OCI-LY1 (cell line): ENCODE data around the gene INPP5K.

ENCODE experiments used
- H2AFZ ChIP-seq: fragments of 200-600 bp; sonication (generic), shearing (Covaris generic); 2 replicates; pipeline ENCODE4 v1.6.0; 2014; ENCODE audit warnings: antibody characterized with exemption, mild to moderate bottlenecking, low read length
- H3F3A ChIP-seq: fragments of 200-600 bp; sonication (generic), shearing (Covaris generic); 2 replicates; pipeline ENCODE4 v1.6.0; 2014; ENCODE audit warnings: mild to moderate bottlenecking, antibody characterized with exemption, low read length, moderate library complexity; ENCODE audit not compliant: insufficient read depth
- H3K27ac ChIP-seq: fragments of 200-600 bp; sonication (generic); 2 replicates; pipeline ENCODE4 v1.5.1; 2014; ENCODE audit warnings: low read length, mixed run types, mild to moderate bottlenecking, low read depth; ENCODE audit not compliant: poor library complexity, severe bottlenecking
- H3K27me3 ChIP-seq: fragments of 200-600 bp; sonication (generic); 2 replicates; pipeline ENCODE4 v1.6.0; 2014; ENCODE audit warnings: antibody characterized with exemption, mild to moderate bottlenecking, low read length, moderate library complexity; ENCODE audit not compliant: insufficient read depth
- H3K36me3 ChIP-seq: fragments of 200-600 bp; sonication (generic); 2 replicates; pipeline ENCODE4 v1.6.1; 2014; ENCODE audit warnings: mild to moderate bottlenecking, antibody characterized with exemption, low read length, moderate library complexity, mixed read lengths; ENCODE audit not compliant: insufficient read depth
- H3K4me1 ChIP-seq: fragments of 200-600 bp; sonication (generic); 2 replicates; pipeline ENCODE4 v1.5.1; 2014; ENCODE audit warnings: mild to moderate bottlenecking, low read length, moderate library complexity; ENCODE audit not compliant: insufficient read depth, severe bottlenecking
- H3K4me2 ChIP-seq: fragments of 200-600 bp; sonication (generic), shearing (Covaris generic); 2 replicates; pipeline ENCODE4 v1.6.1; 2014; ENCODE audit warnings: low read length
- H3K4me3 ChIP-seq: fragments of 200-600 bp; sonication (generic); 2 replicates; pipeline ENCODE4 v1.5.1; 2014; ENCODE audit warnings: low read length, low read depth, mild to moderate bottlenecking, mixed read lengths; ENCODE audit not compliant: poor library complexity, severe bottlenecking
- H3K79me2 ChIP-seq: fragments of 200-600 bp; shearing (Covaris generic); 2 replicates; pipeline ENCODE4 v1.6.1; 2016; ENCODE audit warnings: mixed run types, low read length, mixed read lengths; ENCODE audit not compliant: insufficient read depth
- H3K9ac ChIP-seq: fragments of 200-600 bp; sonication (generic), shearing (Covaris generic); 2 replicates; pipeline ENCODE4 v1.6.1; 2014; ENCODE audit warnings: mild to moderate bottlenecking, low read length, mixed read lengths
- H3K9me2 ChIP-seq: fragments of 200-600 bp; sonication (generic), shearing (Covaris generic); 2 replicates; pipeline ENCODE4 v1.6.1; 2014; ENCODE audit warnings: low read depth, mild to moderate bottlenecking, low read length, mixed read lengths
- H3K9me3 ChIP-seq: fragments of 200-600 bp; shearing (Covaris generic); 2 replicates; pipeline ENCODE4 v1.6.1; 2014; ENCODE audit warnings: low read length, mixed read lengths
- H4K20me1 ChIP-seq: fragments of 200-600 bp; sonication (generic), shearing (Covaris generic); 2 replicates; pipeline ENCODE4 v1.6.0; 2016; ENCODE audit warnings: mild to moderate bottlenecking, low read length; ENCODE audit not compliant: insufficient read depth
- EZH2 ChIP-seq: fragments of 200-600 bp; sonication (generic), shearing (Covaris generic); IDR thresholded peaks from 2 replicates; pipeline ENCODE4 v1.8.0; 2017; ENCODE audit warnings: borderline replicate concordance, mixed run types, mild to moderate bottlenecking, antibody characterized with exemption, low read length, moderate library complexity, mixed read lengths
- TF ChIP-seq, protein P1 (sequence below): fragments of 200-600 bp; sonication (generic), shearing (Covaris generic); IDR thresholded peaks from 2 replicates; pipeline ENCODE4 v1.5.1; 2017; ENCODE audit warnings: mild to moderate bottlenecking, antibody characterized with exemption, low read length, moderate library complexity, mixed read lengths

Gene INPP5K

DNA sequence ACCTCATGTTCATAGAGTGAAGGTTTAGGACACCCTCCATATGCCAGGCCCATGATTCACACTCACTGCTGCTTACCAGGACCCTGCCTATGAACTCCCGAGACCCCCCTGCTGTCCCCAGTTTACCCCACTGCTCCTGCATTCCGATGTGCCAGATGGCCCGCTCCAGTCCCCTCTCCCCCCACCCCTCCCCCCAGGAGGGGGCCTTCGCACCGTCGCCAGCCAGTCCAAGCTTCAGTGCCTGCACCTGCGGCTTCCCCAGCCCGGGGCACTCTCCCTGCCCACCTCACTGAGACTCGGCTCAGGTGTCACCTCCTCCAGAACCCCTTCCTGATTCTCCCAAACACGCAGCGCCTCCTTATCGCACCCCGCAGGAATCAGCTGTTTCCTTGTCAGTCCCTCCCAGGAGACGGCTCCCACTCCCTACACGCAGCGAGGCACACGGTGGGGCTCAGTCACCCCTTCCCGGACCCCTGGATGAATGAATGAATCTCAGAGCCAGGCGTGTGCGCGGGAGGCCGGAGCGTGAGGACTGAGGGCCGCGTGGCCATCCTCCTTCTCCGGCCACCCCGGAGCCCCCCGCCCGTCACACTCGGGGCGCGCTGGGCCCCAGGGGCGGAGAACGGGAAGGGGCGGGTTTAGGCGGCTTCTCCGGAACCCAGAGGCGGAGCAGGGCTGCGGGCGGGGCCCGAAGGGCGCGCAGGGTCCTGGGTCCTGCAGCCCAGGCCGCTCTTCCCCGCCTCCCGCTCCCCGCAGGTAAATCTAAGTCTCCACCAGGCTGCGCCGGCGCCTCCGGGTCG lies 25.6 kb downstream of the INPP5K start:
- Histone ChIP-seq H3K9me3 (no peaks in the 10 kb centered on the region), H3K79me2 (no peaks in the 10 kb centered on the region), H3K27ac (peak overlapping the region; percentile 40), H3K27me3 (no peaks in the 10 kb centered on the region), H3K4me2 (peak overlapping the region; percentile 87), H4K20me1 (no peaks in the 10 kb centered on the region), H3F3A (no peaks in the 10 kb centered on the region), H3K4me1 (peaks cover 48% of the 10 kb centered on the region), H3K9me2 (no peaks in the 10 kb centered on the region), H3K36me3 (peaks cover 5% of the 10 kb centered on the region; the same call in 1 of the 2 replicates), H2AFZ (no peak overlapping the region), H3K4me3 (peak overlapping the region; percentile 80), H3K9ac (peak overlapping the region; percentile 78)
- TF ChIP-seq, protein P1, sequence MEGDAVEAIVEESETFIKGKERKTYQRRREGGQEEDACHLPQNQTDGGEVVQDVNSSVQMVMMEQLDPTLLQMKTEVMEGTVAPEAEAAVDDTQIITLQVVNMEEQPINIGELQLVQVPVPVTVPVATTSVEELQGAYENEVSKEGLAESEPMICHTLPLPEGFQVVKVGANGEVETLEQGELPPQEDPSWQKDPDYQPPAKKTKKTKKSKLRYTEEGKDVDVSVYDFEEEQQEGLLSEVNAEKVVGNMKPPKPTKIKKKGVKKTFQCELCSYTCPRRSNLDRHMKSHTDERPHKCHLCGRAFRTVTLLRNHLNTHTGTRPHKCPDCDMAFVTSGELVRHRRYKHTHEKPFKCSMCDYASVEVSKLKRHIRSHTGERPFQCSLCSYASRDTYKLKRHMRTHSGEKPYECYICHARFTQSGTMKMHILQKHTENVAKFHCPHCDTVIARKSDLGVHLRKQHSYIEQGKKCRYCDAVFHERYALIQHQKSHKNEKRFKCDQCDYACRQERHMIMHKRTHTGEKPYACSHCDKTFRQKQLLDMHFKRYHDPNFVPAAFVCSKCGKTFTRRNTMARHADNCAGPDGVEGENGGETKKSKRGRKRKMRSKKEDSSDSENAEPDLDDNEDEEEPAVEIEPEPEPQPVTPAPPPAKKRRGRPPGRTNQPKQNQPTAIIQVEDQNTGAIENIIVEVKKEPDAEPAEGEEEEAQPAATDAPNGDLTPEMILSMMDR, result no peak
- no peak for TF ChIP-seq EZH2

- Histone ChIP-seq H3K4me2 (peak overlapping the region; percentile 84), H3K9me3 (no peaks in the 10 kb centered on the region), H2AFZ (no peak overlapping the region), H3K9me2 (no peaks in the 10 kb centered on the region), H3K9ac (no peak overlapping the region; the same call in 1 of the 2 replicates), H3K79me2 (no peaks in the 10 kb centered on the region), H3K36me3 (no peaks in the 10 kb centered on the region), H3K27me3 (no peaks in the 10 kb centered on the region), H3K27ac (peak overlapping the region; percentile 54), H4K20me1 (no peaks in the 10 kb centered on the region), H3K4me1 (peaks cover 58% of the 10 kb centered on the region), H3K4me3 (no peak overlapping the region), H3F3A (no peaks in the 10 kb centered on the region)
- TF ChIP-seq, protein P1, result no peak
- no peak for TF ChIP-seq EZH2
These were observed 27.6 kb downstream of the INPP5K start for GRCh38 chr17:1488826-1489270.

DNA sequence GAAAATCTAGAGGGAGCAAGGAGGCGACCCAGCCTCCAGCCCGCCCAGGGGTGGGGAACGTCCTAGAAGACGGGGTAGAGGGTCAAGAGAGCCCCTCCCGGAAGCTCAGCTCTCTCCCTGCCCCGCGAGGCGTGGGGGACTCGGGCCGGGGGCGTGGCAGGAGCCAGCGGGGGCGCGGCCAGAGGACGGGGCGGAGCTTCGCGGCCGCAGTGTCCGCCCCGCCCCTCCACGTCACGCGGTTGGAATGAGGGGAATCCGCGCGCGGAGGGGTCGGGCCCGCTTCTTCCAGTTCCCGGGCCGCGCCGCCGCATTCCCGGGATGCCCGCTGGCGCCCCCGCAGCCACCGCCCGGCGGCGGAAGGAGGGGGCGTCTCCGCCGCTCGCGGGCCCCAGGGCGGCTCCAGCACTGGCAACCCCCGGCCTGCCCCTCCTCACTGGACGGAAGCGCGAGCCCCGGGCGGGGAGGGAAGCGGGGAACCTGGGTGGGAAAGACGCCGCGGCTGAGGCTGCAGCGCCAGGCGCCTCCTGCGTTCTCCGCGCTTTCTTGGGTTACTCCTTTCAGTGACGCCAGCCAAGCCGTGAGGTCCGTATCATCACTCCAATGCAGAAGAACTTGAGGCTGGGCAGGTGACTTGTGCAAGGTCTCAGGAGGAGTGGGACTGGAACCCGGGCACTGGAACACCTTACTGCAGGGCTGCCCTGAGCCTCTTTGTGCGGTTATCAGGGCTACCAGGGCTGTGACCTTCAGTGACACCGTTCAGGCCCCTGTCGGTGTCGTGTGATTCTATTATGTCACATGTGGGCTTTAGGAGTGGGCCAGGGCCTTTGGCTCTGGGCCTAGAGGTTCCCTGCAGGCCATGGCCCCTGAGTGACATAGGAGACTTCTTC lies 28.2 kb downstream of the INPP5K start:
- Histone ChIP-seq H3F3A (no peaks in the 10 kb centered on the region), H3K4me1 (peaks cover 58% of the 10 kb centered on the region), H3K4me2 (peak overlapping the region; percentile 84), H3K36me3 (0 out of 2 replicates have a peak, but pooled peaks cover 3% of the 10 kb centered on the region), H3K79me2 (no peaks in the 10 kb centered on the region), H3K27me3 (no peaks in the 10 kb centered on the region), H3K9me2 (no peaks in the 10 kb centered on the region), H3K27ac (peak overlapping the region; percentile 95), H3K9me3 (no peaks in the 10 kb centered on the region), H2AFZ (no peak overlapping the region), H4K20me1 (no peaks in the 10 kb centered on the region), H3K4me3 (peak overlapping the region; percentile 58), H3K9ac (peak overlapping the region; percentile 66; the same call in 1 of the 2 replicates)
- TF ChIP-seq, protein P1, result no peak
- no peak for TF ChIP-seq EZH2
